Measurements from ENCODE around the gene FOXD4L3.
"Not testable (repeated sequence)": the region's sequence is repeated elsewhere in the genome, so short reads cannot be mapped to it uniquely, and the experiment has no call there.

FOXD4L3 gene

DNA sequence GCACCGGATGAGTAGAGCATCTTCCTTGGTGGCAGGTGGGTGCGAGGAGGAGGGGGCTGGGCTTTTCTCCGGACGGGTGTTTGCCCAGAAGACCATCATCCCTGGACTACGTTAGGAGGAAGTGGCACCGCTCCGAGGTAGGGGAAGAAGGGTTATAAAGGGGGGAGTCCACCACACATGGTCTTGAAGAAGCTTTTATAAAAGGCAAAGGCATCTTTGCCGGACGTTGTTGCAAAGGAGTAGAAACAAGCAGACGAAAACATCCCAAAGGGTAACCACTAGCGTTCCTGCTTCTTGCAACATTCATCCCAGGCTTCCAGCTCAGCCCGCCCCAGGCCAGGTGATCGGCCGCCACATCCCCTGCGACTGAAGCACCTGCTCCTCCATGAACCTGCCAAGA is at the start of gene FOXD4L3:
Gene FOXD4L3 (plus strand): TSS at position 301 of the 400 bp plus-strand sequence. CDS start 85 bp downstream, at position 386.
- DNase-seq = not testable (repeated sequence)

DNA sequence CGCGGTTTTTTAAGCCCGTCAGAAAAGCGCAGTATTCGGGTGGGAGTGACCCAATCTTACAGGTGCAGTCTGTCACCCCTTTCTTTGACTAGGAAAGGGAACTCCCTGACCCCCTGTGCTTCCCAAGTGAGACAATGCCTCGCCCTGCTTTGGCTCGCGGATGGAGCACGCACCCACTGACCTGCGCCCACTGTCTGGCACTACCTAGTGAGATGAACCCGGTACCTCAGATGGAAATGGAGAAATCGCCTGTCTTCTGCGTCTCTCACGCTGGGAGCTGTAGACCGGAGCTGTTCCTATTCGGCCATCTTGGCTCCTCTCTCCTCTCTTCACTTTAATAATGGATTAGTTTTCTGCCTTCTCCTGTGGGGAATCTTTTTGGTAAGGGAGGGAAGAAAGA is 21.6 kb upstream of the FOXD4L3 start:
- DNase-seq = not testable (repeated sequence)

DNA sequence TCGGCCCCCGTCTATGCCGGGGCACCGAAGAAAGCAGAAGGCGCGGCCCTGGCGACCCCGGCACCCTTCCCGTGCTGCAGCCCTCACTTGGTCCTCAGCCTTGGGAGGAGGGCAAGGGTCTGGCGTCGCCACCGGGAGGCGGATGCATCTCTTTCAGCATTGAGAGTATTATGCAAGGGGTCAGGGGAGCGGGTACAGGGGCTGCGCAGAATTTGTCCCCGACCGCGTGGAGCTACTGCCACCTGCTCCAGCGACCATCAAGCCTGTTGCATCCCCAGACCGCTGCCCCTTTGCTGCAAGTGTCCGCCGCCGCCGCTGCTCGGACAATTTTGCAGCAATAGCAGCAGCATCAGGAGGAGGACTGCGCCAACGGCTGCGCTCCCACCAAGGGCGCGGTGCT is 1.1 kb downstream of the FOXD4L3 start:
- not testable (repeated sequence) for DNase-seq

DNA sequence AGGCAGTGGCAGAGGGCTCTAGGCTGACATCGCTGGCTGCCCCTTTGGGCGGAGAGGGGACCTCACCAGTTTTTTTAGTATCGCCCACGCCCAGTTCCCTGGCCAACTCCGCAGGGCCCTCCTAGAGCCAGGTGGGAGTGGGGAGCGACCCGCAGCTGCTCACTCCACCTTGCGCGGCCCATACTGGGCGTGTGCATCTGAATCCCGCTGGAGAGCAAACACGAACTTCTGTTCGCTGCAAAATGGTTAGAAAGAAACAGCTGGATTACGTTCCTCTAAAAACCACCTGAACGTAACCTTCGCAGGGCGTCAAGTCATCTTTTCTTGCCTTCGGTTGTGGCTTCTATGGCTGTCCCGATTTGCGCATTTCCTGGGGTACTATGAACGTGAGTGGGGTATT is 1.5 kb downstream of the FOXD4L3 start:
- not testable (repeated sequence) for DNase-seq

DNA sequence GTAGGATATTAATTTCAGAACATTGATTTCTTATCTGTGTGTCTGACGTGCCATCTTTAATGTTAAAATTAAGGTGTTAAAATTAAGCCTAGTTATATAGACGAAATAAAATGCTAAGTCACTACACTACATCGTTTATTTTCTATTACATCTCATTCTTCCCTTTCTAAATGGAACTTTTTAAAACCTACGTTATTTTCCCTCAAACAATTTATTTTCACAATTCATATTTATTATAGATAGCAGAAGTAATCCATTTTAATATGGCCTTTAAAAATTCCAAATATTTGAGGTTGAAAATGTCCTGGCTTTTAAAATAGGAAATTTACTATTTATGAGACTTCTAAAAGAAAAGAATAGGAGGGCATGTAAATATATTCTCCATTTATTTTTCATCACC is 2.1 kb downstream of the FOXD4L3 start:
- not testable (repeated sequence) for DNase-seq

DNA sequence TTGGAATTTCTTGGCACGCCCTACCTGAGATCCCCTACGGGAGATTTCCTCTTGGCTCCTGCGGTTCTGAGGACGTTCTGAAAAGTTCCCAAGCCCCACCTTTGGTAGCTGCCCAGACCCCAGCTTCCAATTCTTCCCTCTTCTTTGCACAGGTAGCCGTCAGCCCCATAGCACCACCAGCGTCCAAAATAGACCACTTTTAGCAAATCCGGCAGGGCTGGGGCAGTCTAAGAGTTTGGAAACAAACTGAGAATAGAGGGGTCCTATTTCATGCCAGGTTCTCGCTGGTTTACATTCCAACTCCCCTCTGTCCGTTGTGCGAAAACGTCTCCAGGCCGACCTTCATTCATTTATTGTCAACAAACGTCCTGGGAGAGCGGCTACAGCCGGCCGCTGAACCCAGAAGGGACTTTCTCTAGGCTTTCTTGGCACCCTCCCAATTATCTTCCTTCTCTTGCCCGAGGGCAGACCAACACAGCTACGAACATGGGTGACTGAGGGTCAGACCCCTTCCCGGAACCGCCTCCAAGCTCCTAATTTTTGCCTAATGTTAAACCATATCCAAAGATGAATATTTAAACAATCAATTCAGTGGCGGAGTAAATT is 3.1 kb downstream of the FOXD4L3 start:
- DNase-seq = not testable (repeated sequence)

DNA sequence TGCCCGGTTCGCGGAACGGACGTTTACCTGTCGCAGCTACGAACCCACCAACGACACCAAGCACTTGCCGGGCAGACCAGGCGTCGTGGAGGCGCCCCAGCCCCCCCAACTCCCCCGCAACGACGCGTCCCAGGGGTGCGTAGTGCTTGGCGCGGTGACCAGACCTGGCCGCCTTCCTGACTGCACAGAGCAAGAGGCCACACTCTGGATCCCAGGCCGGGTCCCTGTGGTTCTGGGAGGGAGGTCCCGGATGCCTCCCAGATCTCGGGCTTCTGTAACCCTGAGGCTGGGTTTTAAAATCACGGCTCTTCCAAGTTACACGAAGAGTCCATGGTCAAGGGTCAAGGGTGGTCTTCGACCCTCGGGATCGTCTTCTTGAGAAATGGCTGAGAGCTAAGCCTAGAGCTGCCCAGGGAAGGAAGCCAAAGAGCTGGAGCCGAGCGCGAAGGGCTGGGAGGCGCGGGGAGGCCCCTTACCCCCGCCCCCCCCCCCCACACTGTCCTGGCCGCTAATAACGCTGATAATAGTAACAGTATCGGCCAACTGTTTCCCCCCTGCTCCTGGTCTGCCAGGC is 3.8 kb downstream of the FOXD4L3 start:
- peak; percentile 3 for DNase-seq

DNA sequence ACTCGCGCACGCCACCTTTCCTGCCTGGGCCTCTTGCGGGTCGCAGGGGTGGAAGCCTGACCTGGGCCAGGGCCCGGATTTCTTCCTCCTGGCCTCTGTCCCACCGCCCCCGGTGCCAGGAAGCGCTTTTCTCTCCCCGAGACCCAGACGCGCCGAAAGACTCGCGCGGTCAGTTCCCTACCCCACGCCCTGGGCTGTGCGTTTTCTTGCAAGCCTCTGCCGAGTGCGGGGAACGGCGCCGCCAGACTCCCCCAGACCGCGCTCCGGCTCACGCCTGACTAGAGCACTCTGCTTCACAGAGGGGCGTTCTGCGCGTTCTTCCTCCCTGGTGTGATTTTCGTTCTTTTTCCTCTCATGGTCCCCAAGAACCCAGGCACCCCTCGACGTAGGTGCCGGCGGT is 4.5 kb downstream of the FOXD4L3 start:
- not testable (repeated sequence) for DNase-seq

DNA sequence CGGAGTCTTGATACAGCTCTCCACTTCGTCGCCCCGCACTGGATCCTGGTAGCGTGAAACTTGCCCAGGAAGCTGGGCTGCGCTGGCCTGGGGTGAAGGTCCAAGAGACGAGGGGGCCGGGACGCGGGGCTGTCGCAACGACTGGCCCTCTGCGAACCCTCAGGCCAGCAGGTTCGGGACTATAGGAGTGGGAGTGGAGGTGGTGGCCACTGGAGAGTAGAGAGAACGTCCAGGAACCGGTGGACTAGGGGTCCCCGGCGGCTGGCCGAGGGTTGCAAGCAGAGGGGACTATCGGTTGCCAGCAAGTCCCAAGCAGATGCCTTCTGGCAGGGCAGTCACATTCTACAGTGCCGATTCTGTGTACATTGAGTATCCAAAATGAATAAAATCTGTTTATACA is 5.0 kb downstream of the FOXD4L3 start:
- DNase-seq = not testable (repeated sequence)

DNA sequence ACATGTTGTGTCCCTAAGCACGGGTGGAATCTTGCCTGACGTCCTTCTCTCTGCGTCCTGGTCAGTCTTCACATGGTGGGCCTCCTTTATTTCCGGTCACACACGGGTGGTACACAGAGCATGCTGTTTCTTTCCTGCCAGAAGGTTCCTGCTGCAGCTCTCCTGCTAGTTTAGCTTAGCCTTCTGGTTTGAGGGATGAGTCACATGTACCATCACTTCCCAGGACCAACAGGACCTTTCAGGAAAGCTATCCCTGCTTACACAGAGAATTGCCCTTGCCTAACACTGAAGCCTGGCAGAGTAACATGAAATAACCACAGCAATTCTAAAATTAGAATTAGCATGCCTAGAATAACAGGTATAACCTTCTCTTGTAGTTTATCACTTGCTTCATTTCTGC is 8.5 kb downstream of the FOXD4L3 start:
- not testable (repeated sequence) for DNase-seq

DNA sequence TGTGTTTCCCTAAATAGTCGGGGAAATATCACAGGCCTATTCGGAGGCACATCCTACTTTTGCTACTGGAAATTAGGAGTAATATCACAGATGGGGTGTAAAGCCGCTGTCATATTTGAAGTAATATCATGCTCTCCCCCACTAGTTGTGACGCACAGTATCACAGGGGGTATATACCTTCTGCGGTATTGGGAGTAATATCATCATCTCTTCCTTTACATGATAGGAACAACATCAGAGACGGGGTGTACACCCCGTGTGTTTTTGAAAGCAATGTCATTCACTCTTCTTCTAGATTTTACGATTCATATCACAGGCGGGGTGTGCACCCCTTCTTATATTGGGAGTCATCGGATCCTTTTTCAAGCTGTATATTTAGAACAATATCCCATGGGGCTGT is 15.5 kb downstream of the FOXD4L3 start:
- DNase-seq = not testable (repeated sequence)

DNA sequence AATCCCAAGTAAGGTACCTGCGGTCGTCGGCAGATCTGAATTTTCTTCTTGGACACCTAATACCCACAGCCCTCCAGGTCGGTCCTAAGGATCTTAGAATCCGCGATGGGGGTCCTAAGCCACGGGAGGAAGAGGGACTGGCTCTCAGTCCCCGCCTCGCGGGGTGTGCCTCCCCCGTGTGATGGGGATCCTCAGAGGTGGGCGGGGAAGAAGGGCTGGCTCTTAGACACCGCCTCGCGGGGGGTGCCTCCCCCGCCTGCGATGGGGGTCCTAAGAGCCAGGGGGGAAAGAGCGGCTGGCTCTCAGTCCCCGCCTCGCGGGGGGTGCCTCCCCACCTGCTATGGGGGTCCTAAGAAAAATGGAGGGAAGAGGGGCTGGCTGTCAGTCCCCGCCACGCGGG is 21.1 kb downstream of the FOXD4L3 start:
- not testable (repeated sequence) for DNase-seq

DNA sequence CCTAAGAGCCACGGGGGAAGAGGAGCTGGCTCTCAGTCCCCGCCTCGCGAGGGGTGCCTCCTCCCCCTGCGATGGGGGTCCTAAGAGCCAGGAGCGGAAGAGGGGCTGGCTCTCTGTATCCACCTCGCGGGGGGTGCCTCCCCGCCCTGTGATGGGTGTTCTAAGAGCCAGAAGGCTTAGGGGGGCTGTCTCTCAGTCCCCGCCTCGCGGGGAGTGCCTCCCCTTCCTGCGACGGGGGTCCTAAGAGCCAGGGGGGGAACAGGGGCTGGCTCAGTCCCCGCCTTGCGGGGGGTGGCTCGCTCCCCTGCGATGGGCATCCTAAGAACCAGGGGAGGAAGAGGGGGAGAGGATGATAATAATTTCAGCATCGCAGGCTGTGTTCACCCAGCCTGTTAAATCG is 21.9 kb downstream of the FOXD4L3 start:
- DNase-seq = not testable (repeated sequence)

DNA sequence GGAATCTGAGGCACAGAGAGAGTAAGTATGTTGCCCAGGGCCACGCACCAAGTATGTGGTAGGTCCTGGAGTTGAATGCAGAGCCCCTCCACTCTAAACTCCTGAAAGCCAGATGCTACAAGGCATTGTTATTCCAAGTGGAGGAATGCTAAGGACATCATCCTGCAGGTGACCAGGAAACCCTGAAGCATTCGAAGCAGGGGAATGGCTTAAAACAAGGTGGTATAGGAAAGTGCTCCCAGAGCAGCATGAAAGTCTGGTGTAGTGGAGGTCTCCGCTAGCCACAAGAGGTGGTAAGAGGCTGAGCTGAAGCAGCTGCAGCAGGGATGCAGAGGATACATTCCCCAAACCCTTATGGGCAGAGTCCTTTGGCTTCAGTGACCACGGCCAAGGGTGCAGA is 26.4 kb downstream of the FOXD4L3 start:
- DNase-seq = not testable (repeated sequence)

DNA sequence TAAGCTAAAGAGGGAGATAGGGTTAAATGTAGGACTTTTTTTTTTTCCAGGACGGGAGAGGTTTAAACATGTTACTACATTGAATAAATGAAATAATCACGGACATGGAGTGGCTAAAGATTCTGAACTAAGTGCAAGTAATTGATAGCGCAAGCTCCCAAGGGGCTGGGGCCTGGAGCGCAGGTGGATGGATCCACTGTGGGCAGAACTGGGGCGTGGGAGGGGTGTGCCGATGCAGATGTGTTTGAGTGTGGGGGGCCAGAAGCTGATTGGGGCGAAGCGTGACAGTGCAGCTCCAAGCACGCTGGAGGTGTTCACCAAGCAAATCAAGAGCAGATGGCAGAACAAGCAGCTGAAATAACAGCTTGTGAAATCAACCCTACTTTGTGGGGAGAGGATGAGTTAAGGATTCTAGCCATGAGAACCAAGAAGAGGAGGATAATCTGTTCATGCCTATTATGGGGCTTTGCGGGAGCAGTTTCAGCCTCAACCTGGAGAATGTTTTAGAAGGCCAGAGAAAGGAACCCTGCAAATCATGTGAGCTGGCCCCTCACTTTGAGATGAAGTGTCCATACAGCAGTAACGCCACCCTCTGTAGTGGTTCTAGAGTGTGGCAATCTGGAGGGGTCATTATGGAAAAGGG is 28.0 kb downstream of the FOXD4L3 start:
- not testable (repeated sequence) for DNase-seq

DNA sequence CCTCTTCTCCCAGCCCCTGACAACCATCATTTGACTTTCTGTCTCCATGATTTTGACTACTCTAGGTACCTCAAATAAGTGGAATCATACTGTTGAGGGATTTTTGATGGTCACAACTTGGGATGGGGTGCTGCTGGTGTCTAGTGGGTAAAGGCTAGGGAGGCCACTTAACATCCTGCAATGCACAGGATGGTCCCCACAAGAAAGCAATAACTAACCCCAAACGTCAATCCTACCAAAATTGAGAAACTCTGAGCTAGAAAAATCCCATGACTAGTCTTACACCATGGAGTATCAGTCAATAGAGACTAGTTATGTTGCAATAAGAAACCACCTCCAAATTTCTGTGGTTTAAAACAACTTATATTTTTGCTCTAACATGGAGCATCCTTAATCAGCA is 29.5 kb downstream of the FOXD4L3 start:
- DNase-seq = not testable (repeated sequence)

DNA sequence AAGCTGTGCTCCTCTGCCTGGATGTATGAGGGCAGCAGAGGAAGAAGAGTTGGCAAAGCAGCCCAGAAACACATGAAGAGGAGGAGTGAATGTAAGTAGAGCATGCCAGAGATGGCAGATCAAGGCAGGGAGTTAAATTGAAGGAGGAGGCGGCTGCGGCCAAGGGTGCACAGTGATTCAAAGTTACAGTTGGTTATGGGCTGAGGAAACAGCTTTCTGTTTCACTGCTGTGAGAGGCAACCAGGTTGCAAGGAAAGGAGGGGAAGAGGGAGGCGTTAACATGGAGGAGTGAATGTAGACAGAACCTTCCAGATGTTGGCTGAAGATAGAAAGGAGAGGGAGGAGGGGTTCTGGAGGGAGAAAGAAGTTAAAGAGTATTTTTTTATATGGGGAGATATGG is 33.3 kb downstream of the FOXD4L3 start:
- DNase-seq = not testable (repeated sequence)

DNA sequence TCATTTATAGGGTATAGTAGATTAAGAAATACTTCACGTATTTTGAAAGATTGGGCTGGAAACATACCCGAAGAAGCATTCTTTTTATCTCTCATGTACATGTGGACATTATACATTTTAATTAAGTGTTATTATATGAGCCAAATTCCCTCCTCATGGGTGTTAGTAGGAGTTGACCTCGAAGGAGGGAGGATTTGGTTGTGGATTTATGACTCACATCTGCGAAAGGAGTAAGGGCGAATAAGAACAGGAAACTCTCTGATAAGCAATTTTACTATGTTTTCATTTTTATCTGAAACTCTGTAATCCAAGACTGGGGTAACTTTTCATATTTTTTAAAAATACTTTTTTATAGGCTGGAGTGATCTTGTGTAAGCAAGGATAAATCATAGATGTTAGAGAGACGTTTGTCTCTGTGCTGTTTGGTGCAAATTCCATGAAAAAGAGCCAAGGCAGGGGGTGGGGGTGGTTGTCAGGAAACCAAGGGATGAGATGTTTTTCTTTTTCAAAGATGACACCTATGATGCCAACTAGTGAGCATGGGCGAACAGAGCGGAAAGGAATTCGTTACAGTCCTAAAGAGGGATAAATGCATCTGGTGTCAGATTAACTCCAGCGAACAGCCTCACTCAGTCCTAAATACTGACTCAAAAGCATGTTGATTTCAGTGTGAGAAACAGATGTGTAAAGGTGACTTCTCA is 34.1 kb downstream of the FOXD4L3 start:
- not testable (repeated sequence) for DNase-seq

DNA sequence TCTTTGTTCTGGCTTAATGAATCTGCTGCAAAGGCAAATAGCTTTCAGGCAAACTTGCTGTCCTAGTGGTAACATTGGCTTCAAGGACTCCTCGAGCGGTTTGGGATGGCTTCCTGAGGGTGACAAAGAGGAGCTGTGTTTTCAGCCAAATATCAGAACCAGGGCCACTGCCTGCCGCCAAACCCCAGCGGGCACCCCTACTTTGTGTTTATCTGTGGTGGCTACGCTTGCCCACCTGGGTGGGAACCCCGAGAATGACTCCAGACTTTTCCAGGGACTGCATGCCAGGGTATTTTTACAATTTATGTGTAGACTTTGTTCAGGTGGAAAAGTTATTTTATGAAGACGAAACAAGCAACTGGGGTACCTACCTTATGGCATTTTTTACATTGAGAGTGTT is 35.3 kb downstream of the FOXD4L3 start:
- DNase-seq = not testable (repeated sequence)

DNA sequence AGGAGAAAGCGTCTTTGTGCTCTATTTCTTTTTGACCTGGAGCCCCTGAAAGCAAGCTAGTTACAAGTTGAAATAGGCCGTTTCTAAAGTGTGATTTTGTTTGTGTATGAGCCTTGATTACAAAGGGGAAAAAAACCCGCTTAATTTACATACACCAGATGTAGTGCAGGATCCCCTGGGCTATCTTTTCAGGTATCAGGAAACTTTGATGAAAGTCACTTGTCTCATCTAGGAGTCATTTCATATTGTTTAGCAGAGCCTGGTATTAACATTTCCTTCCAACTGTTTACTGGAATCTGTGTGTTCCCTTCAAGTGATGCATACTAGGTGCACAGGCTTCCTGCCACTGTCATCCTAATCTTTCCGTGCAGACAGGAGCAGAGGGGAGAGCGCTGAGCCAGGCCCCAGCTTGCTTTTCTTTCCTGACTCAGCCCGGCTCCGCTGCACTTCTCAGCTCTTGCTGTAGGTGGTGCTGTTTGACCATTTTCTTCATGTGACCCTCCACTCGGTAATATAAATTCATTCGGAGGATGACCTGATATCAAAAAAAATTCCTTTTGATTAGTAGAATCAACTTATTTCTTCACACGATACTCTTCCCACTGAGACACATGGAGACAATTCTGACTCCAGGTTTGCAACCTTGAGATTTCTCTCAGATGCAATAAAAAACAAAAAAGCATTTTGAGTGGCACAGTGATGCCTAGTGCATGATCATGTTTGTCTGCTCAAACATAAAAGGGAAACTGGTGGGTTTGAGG is 39.8 kb downstream of the FOXD4L3 start:
- not testable (repeated sequence) for DNase-seq

DNA sequence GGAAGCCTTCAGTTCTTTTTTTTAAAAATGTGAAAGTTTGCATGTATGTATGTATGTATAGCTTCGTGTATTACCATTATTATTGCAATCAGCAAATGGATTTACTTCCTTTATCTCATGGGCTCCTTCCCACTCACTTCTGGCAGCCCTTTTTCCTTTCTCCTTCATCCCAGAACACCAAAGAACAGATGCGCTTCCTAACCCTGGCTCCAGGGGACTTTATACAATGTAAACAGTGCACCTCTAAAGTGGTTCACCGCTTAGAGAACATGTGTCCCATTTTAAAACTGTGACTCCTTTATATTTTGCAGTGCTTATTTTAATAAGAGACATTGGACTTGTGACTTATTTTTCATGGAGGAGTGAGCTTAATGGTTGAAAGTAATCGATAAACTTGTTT is 40.6 kb downstream of the FOXD4L3 start:
- DNase-seq = not testable (repeated sequence)

DNA sequence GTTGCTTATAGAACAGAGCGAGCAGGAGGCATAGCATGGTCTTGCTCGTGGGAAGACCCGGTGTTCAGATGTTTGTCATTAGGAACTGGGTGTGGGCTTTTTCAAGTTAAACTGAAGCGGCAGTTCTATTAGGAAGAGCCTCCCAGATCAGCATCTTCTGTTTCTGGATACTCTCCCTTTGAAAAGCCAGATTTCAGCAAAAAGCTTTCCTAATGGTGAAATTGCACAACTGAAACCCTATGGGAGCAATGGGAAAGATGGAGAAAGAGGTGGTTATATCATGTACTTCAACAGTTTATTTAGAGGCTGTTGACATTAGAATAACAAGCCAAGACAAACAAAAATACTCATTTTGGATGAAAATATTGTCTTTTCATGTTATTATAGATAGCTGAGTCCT is 41.3 kb downstream of the FOXD4L3 start:
- not testable (repeated sequence) for DNase-seq

DNA sequence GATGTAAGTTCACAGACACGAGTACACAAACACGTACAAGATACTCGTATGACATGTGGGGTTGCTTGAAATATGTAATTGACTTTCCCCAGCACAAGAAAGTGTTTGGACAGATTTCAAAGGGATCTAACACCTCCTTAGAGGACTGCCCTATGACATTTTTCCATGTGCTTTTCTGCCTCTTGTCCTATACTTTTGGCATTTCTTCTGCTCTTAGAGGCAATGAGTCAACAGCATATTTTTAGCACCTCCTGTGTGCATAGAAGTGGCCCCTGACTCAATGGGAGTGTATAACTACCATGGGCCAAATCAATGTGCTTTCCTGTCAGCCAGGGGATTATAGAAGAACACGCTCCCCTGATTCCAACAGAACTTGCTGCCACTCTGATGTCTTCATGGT is 49.0 kb downstream of the FOXD4L3 start:
- DNase-seq = not testable (repeated sequence)
